GM21390 (cell line): ENCODE data around the gene MS4A3.
"Not testable (repeated sequence)": the region's sequence is repeated elsewhere in the genome, so short reads cannot be mapped to it uniquely, and the experiment has no call there.

Experiments used
- ATAC-seq: cut with Tn5 transposase; IDR thresholded peaks from one replicate; pipeline ENCODE4 v1.9.1; 2021; ENCODE audit not compliant: unreplicated experiment

Gene MS4A3

GRCh38 chr11:60088364-60088763, 31.9 kb downstream of the MS4A3 start, which contains the start of gene MS4A2:
TSS of gene MS4A2 (plus strand) at chr11:60088664. CDS start at chr11:60088766, 102 bp downstream.
- ATAC-seq: no peak

GRCh38 chr11:60095477-60096120, 39.1 kb downstream of the MS4A3 start:
- no peak for ATAC-seq

- no peak for ATAC-seq
These were observed 40.7 kb downstream of the MS4A3 start for GRCh38 chr11:60097189-60097588.

GRCh38 chr11:60098508-60098907, 42.0 kb downstream of the MS4A3 start:
- ATAC-seq: no peak

GRCh38 chr11:60100516-60100915, 44.1 kb downstream of the MS4A3 start:
- ATAC-seq: no peak

- ATAC-seq: not testable (repeated sequence)
These were observed 44.9 kb downstream of the MS4A3 start for GRCh38 chr11:60101368-60101767.

GRCh38 chr11:60104471-60105115, 48.1 kb downstream of the MS4A3 start:
- ATAC-seq: not testable (repeated sequence)

- not testable (repeated sequence) for ATAC-seq
These were observed 52.2 kb downstream of the MS4A3 start for GRCh38 chr11:60108631-60109030.

GRCh38 chr11:60111793-60112192, 55.3 kb downstream of the MS4A3 start:
- ATAC-seq: no peak

- no peak for ATAC-seq
These were observed 60.7 kb downstream of the MS4A3 start for GRCh38 chr11:60116996-60117790.

GRCh38 chr11:60118338-60118737, 61.9 kb downstream of the MS4A3 start:
- ATAC-seq: no peak

GRCh38 chr11:60119710-60120109, 63.2 kb downstream of the MS4A3 start:
- no peak for ATAC-seq
